Lower lobe of right lung (tissue), 2 donors: ENCODE measurements around the gene NEIL1. TPM values are rescaled to one million over a fixed set of nuclear protein-coding genes. Genes with fewer than 3 reads are reported as not detected.
A peak's percentile ranks its signal among the peaks of the same experiment; 100 is the strongest.

Experiments
- ATAC-seq, 2 donors: fragments of 200-7000 bp; cut with Tn5 transposase; one replicate each; pipeline ENCODE4 v1.9.1; 2020 to 2022; ENCODE audit warnings: mild to moderate bottlenecking in 2 of 2, moderate library complexity in 2 of 2
- DNase-seq: peaks from one replicate; pipeline ENCODE4 v3.0.0-alpha.2; 2020
- H3K27ac ChIP-seq: fragments of 200-600 bp; one replicate; pipeline ENCODE4 v1.8.0; 2022
- H3K27me3 ChIP-seq: fragments of 200-600 bp; one replicate; pipeline ENCODE4 v1.8.0; 2022; ENCODE audit warnings: low read depth
- H3K36me3 ChIP-seq: fragments of 200-600 bp; one replicate; pipeline ENCODE4 v1.8.0; 2022; ENCODE audit warnings: mild to moderate bottlenecking
- H3K4me1 ChIP-seq: fragments of 200-600 bp; one replicate; pipeline ENCODE4 v1.8.0; 2022
- H3K4me3 ChIP-seq: fragments of 200-600 bp; one replicate; pipeline ENCODE4 v1.8.0; 2022; ENCODE audit warnings: mild to moderate bottlenecking
- H3K9me3 ChIP-seq: fragments of 200-600 bp; one replicate; pipeline ENCODE4 v1.8.0; 2022
- CTCF ChIP-seq: fragments of 200-600 bp; IDR thresholded peaks from one replicate; pipeline ENCODE4 v1.8.0; 2022; ENCODE audit warnings: antibody characterized with exemption, mild to moderate bottlenecking
- intact Hi-C: fragments of 100-400 bp; cut with DNase I; formaldehyde crosslinking; loops from one replicate; pipeline ENCODE4 v1.11.0; 2022
- total RNA-seq: library from RNA; stranded (reverse); fragmentation: NEBNext Ultra II Directional; extraction: Animal tissue kit (Norgen Biotek cat#: 25700); gene quantifications from one replicate; pipeline ENCODE4 v1.2.1, GENCODE V29; 2021
- donor health status: DM: no; HTN: yes; CAD: no; lungs with severe emphysema.

The NEIL1 gene
- total RNA-seq, 1 donor from 2014 or later: 43.7 TPM

- Histone ChIP-seq H3K4me1 (peaks cover 17% of the 10 kb centered on the region), H3K27me3 (no peaks in the 10 kb centered on the region), H3K36me3 (peaks cover 67% of the 10 kb centered on the region), H3K27ac (no peak overlapping the region), H3K4me3 (no peak overlapping the region), H3K9me3 (no peaks in the 10 kb centered on the region)
- intact Hi-C loops: no loop called here
- no peak for DNase-seq
- no peak for ATAC-seq
- no peak for TF ChIP-seq CTCF
Measured at GRCh38 chr15:75366163-75366562, 19.3 kb downstream of the NEIL1 start.

GRCh38 chr15:75367006-75367405 lies 20.2 kb downstream of the NEIL1 start:
- no peaks in the 10 kb centered on the region for H3K27me3 ChIP-seq
- H3K4me1 ChIP-seq: peaks cover 17% of the 10 kb centered on the region
- DNase-seq (no peak), ATAC-seq (no peak)
- intact Hi-C loops: no loop called here
- H3K36me3 ChIP-seq: peaks cover 67% of the 10 kb centered on the region
- peak overlapping the region; percentile 100 for H3K27ac ChIP-seq
- H3K9me3 ChIP-seq: no peaks in the 10 kb centered on the region
- H3K4me3 ChIP-seq: peak overlapping the region; percentile 94
- no peak for TF ChIP-seq CTCF

GRCh38 chr15:75367406-75367912 lies 20.6 kb downstream of the NEIL1 start:
- intact Hi-C loops: no loop called here
- H3K9me3 ChIP-seq: no peaks in the 10 kb centered on the region
- H3K27ac ChIP-seq: peak overlapping the region; percentile 100
- peaks cover 67% of the 10 kb centered on the region for H3K36me3 ChIP-seq
- peak overlapping the region; percentile 94 for H3K4me3 ChIP-seq
- H3K27me3 ChIP-seq: no peaks in the 10 kb centered on the region
- peaks cover 17% of the 10 kb centered on the region for H3K4me1 ChIP-seq
- no peak for TF ChIP-seq CTCF
- DNase-seq (no peak), ATAC-seq (no peak)

GRCh38 chr15:75367913-75368688 lies 21.3 kb downstream of the NEIL1 start, which contains the start of gene MAN2C1:
Gene MAN2C1, minus strand, starts transcription at chr15:75368607. Its CDS starts 24 bp downstream, at chr15:75368583.
- Histone ChIP-seq H3K36me3 (peaks cover 65% of the 10 kb centered on the region), H3K27me3 (no peaks in the 10 kb centered on the region), H3K9me3 (no peaks in the 10 kb centered on the region), H3K4me1 (peaks cover 17% of the 10 kb centered on the region), H3K27ac (peak within 1 kb of the TSS; percentile 100), H3K4me3 (peak within 1 kb of the TSS; percentile 94)
- peak; percentile 73 for TF ChIP-seq CTCF
- DNase-seq (peak; percentile 99), ATAC-seq (peak; percentile 98 to 99)
- intact Hi-C loops: no loop called here

- no peak for TF ChIP-seq CTCF
- no peaks in the 10 kb centered on the region for H3K9me3 ChIP-seq
- H3K36me3 ChIP-seq: peaks cover 65% of the 10 kb centered on the region
- no peak for DNase-seq
- H3K27me3 ChIP-seq: no peaks in the 10 kb centered on the region
- ATAC-seq: peak in 1 of 2 donors; percentile 4
- H3K4me3 ChIP-seq: peak overlapping the region; percentile 94
- intact Hi-C loops: no loop called here
- peak overlapping the region; percentile 100 for H3K27ac ChIP-seq
- H3K4me1 ChIP-seq: peaks cover 17% of the 10 kb centered on the region
Measured at GRCh38 chr15:75368689-75369239, 21.9 kb downstream of the NEIL1 start.
